Mesodermal cell (in vitro differentiated cells): ENCODE results near the gene FAM174B.

ENCODE experiments used
- H3K27ac ChIP-seq: 2 replicates; pipeline ENCODE4 v1.7.0; 2013; ENCODE audit warnings: mild to moderate bottlenecking, low read depth, low read length, moderate library complexity; ENCODE audit not compliant: severe bottlenecking
- H3K36me3 ChIP-seq: 2 replicates; pipeline ENCODE4 v1.7.1; 2013; ENCODE audit warnings: mild to moderate bottlenecking, low read length, moderate library complexity; ENCODE audit not compliant: control insufficient read depth, insufficient read depth
- H3K4me1 ChIP-seq: one replicate; pipeline ENCODE4 v1.7.1; 2013; ENCODE audit warnings: mild to moderate bottlenecking, low read length; ENCODE audit not compliant: insufficient read depth, control insufficient read depth, poor library complexity, severe bottlenecking
- H3K4me3 ChIP-seq: 2 replicates; pipeline ENCODE4 v1.7.0; 2013; ENCODE audit warnings: low read length, control low read depth, mild to moderate bottlenecking; ENCODE audit not compliant: insufficient read depth, poor library complexity, severe bottlenecking; ENCODE audit errors: extremely low read depth
- H3K9me3 ChIP-seq: 2 replicates; pipeline ENCODE4 v1.7.1; 2013; ENCODE audit warnings: mild to moderate bottlenecking, low read length, moderate library complexity; ENCODE audit not compliant: control insufficient read depth
- WGBS, 2 experiments: methylation state at CpG; one replicate each; pipeline ENCODE4 v1.1.5; 2013; ENCODE audit warnings: missing lambda C conversion rate in 2 of 2; ENCODE audit not compliant: insufficient coverage in 2 of 2; 5-methylcytosine and 5-hydroxymethylcytosine counted together

The FAM174B gene

GRCh38 chr15:92619145-92620101, 36.2 kb downstream of the FAM174B start:
- no peaks in the 10 kb centered on the region for H3K36me3 ChIP-seq
- WGBS, 2 experiments, result 89 to 95% methylated on average over 8 to 10 of the region's 12 CpGs
- H3K4me1 ChIP-seq, result peaks cover 28% of the 10 kb centered on the region

GRCh38 chr15:92617549-92618520, 37.7 kb downstream of the FAM174B start:
- no peaks in the 10 kb centered on the region for H3K9me3 ChIP-seq
- WGBS, 2 experiments, result 54 to 58% methylated on average over 14 to 18 of the region's 22 CpGs
- no peak overlapping the region for H3K4me3 ChIP-seq
- no peaks in the 10 kb centered on the region for H3K36me3 ChIP-seq
- peak overlapping the region; percentile 85 for H3K27ac ChIP-seq
- peaks cover 21% of the 10 kb centered on the region for H3K4me1 ChIP-seq

More at GRCh38 chr15:92619145-92620101, 36.2 kb downstream of the FAM174B start:
- no peak overlapping the region for H3K27ac ChIP-seq
- no peak overlapping the region for H3K4me3 ChIP-seq
- H3K9me3 ChIP-seq, result no peaks in the 10 kb centered on the region

GRCh38 chr15:92616621-92617548, 38.7 kb downstream of the FAM174B start:
- H3K9me3 ChIP-seq, result no peaks in the 10 kb centered on the region
- 90% methylated on average over 18 to 19 of the region's 25 CpGs for WGBS, 2 experiments
- no peaks in the 10 kb centered on the region for H3K36me3 ChIP-seq
- peak overlapping the region; percentile 85 for H3K27ac ChIP-seq
- H3K4me3 ChIP-seq, result no peak overlapping the region
- H3K4me1 ChIP-seq, result peaks cover 21% of the 10 kb centered on the region

- Histone ChIP-seq H3K9me3 (no peaks in the 10 kb centered on the region), H3K36me3 (no peaks in the 10 kb centered on the region), H3K27ac (no peak overlapping the region), H3K4me3 (no peak overlapping the region), H3K4me1 (peaks cover 21% of the 10 kb centered on the region)
- WGBS, 2 experiments, result 95 to 97% methylated on average over 11 to 13 of the region's 18 CpGs
Measured at GRCh38 chr15:92614791-92615785, 40.5 kb downstream of the FAM174B start.

GRCh38 chr15:92614301-92614700, 41.3 kb downstream of the FAM174B start:
- WGBS, 2 experiments, result 89 to 100% methylated on average over 3 of the region's 4 CpGs
- Histone ChIP-seq H3K4me1 (peaks cover 21% of the 10 kb centered on the region), H3K4me3 (no peak overlapping the region), H3K9me3 (no peaks in the 10 kb centered on the region), H3K36me3 (no peaks in the 10 kb centered on the region), H3K27ac (no peak overlapping the region)

DNA sequence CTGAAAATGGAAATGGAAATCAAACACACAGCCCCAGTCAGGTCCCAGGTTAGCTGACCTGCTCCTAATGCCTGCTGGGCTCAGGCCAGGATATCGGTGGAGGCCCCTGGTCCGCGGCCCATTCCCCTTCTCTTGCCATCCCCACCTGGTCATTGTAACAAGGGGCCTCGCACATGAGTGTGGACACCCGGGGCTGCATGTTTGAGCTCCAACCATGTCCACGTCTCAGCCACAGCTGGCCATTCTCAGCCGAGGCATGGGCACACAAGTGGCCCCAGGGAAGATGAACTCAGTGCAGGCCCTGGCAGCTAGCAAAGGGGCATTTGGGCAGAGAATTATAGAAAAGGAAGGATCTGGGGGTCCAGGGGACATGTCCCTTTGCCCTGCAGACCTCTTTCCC, 41.7 kb downstream of the FAM174B start:
- no peaks in the 10 kb centered on the region for H3K36me3 ChIP-seq
- no peak overlapping the region for H3K4me3 ChIP-seq
- H3K4me1 ChIP-seq, result peaks cover 20% of the 10 kb centered on the region
- no peak overlapping the region for H3K27ac ChIP-seq
- H3K9me3 ChIP-seq, result no peaks in the 10 kb centered on the region
- WGBS, 2 experiments, result 96 to 100% methylated on average over 6 to 7 of the region's 7 CpGs

DNA sequence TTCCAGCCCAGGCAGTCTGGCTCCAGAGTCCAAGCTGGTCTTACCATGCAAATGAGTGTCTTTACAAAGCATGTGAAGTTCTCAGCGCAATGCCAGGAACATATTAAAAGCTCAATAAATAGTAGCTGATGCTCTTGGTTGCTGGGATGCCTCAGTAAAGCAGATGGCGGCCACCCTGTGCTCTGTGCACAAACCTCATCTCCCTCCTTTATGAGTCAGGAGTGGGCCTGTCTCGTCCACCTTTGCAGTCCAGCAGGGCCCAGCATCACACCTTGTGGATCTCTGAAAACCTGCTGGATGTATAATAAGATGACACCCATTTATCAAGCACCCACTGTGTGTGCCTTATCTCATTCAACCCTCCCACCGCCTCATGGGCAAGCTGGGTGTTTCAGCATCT, 42.7 kb downstream of the FAM174B start:
- Histone ChIP-seq H3K36me3 (no peaks in the 10 kb centered on the region), H3K27ac (no peak overlapping the region), H3K4me3 (no peak overlapping the region), H3K9me3 (no peaks in the 10 kb centered on the region), H3K4me1 (peaks cover 12% of the 10 kb centered on the region)
- WGBS, 2 experiments, result 94 to 100% methylated on average over 2 of the region's 4 CpGs

DNA sequence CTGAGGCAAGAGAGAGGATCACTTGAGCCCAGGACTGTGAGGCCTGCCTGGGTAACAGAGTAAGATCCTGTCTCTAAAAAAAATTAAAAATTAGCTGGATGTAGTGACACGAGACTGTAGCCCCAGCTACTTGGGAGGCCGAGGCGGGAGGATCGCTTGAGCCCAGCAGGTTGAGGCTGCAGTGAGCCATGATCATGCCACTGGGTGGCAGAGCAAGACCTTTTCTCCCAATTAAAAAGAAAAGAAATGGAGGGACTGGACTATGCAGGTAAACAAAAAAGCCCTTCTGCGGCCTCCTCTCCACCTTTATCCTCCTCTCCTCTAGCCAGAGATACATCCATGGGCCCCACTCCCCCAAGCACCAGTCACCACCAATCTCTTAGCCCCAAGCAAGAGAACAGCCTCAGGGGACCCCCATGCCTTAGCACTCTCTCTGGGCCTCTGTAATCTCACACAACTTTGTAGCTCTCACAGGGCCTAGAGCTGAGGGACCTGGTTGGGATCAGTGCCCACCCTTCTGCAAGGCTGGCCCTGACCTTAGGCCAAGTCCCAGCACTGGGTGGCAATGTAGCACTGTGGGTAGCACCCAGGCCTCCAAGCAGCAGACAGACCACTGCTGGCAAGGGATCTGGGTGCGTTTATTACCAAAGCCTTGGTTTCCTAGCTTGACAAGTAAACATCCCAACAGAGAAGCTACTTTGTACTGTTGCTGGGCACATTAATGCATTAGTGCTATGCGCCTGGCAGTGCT, 43.4 kb downstream of the FAM174B start:
- 77 to 78% methylated on average over 5 to 6 of the region's 7 CpGs for WGBS, 2 experiments
- H3K4me3 ChIP-seq, result no peak overlapping the region

DNA sequence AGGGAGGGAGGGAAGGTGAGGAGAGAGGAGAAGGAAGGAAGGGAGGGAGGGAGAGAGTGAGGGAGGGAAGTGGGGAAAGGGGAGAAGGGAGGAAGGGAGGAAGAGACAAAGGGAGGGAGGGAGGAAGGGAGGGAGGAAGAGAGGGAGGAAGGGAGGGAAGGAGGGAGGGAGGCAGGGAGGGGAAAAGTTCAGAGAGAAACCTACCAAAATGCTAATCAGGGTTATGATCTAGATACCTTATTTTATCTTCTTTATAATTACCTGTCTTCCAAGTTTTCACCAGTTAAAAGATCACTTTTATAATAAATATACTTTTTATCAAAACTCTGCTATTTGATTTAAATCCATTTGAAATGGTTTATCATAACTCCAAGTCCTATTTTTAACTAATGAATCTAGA, 44.4 kb downstream of the FAM174B start:
- no peaks in the 10 kb centered on the region for H3K36me3 ChIP-seq
- H3K9me3 ChIP-seq, result peaks cover 3% of the 10 kb centered on the region
- H3K27ac ChIP-seq, result no peak overlapping the region
- H3K4me1 ChIP-seq, result no peaks in the 10 kb centered on the region
- no peak overlapping the region for H3K4me3 ChIP-seq

More for the DNA sequence above, 43.4 kb downstream of the FAM174B start:
- H3K36me3 ChIP-seq, result no peaks in the 10 kb centered on the region
- no peak overlapping the region for H3K27ac ChIP-seq
- H3K9me3 ChIP-seq, result no peaks in the 10 kb centered on the region
- H3K4me1 ChIP-seq, result peaks cover 9% of the 10 kb centered on the region
